Putamen (tissue), 1 donor: ENCODE measurements around the gene CPEB3.
"Not testable (repeated sequence)": the region's sequence is repeated elsewhere in the genome, so short reads cannot be mapped to it uniquely, and the experiment has no call there.

Source experiments
- DNase-seq: peaks from one replicate; pipeline ENCODE4 v3.0.0-alpha.2; 2016; ENCODE audit warnings: low spot score

CPEB3 gene

DNA sequence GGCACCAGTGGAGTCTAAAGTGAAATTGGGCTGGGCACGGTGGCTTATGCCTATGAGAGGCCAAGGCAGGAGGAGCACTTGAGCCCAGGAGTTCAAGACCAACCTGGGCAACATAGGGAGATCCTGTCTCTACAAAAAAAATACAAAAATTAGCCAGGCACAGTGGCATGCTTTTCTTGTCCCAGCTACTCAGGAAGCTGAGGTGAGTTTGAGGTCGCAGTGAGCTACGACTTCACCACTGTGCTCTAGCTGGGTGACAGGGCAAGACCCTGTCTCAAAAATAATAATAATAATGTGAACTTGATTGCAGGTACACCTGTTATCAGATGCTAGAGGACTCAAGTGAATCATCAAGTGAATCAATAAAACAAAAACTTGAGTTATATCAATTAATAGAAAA is 259.3 kb downstream of the CPEB3 start:
- DNase-seq, result no peak

DNA sequence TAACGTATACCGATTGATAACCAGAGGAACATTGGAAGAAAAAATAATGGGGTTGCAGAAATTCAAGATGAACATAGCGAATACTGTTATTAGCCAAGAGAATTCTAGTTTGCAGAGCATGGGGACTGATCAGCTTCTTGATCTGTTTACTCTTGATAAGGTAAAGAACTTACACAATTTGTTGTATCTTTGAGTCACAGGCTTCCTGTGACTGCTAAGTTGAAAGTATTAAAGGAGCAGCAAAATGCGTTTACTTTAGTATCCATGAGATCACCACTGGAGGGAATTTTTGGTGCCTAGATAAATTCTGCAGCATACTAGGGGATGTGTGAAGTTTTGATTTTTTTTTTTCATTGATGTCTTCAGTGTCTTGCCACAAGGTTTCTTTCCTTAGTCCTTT is 263.7 kb downstream of the CPEB3 start:
- no peak for DNase-seq

DNA sequence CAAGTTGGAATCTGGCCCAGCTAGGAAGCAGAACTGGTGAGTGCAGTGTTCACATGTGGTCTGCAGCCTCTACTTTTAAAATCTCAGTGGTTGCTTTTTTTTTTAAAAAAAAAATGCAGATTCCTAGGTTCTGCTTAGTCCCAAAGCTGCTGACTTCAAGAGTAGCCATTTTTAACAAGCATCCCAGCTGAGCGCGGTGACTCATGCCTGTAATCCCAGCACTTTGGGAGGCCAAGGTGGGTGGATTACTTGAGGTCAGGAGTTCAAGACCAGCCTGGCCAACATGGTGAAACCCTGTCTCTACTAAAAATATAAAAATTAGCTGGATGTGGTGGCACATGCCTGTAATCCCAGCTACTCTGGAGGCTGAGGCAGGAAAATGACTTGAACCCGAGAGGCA is 265.5 kb downstream of the CPEB3 start:
- DNase-seq, result not testable (repeated sequence)

DNA sequence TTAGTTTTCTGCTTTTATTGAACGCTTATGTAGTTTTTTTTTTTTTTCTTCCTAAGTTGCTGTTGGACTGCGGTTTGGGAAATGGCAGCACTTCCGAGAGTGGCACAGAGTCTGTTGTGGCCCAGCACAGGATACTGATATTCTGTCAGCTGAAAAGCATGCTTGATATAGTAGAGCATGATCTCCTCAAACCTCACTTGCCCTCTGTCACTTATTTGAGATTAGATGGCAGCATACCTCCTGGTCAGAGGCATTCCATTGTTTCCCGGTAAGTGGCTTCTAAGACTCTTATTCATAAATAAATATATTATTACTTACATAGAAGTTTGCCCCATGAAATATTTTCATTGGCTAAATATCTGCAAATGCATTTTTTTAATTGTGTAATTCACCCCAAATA is 266.2 kb downstream of the CPEB3 start:
- DNase-seq, result no peak

DNA sequence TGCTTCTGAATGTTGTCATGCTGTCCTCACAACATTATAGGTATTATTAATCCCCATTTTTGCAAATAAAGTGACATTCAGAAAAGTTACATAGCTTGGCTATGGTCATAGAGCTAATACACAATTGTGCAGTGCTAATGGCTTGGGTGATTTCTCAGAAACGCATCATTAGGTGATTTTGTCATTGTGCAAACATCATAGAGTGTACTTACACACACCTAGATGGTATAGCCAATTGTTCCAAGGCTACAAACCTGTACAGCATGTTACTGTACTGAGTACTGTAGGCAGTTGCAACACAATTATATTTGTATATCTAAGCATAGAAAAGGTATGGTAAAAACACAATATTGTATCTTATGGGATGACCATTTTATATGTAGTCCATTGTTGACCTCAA is 276.3 kb downstream of the CPEB3 start:
- no peak for DNase-seq

DNA sequence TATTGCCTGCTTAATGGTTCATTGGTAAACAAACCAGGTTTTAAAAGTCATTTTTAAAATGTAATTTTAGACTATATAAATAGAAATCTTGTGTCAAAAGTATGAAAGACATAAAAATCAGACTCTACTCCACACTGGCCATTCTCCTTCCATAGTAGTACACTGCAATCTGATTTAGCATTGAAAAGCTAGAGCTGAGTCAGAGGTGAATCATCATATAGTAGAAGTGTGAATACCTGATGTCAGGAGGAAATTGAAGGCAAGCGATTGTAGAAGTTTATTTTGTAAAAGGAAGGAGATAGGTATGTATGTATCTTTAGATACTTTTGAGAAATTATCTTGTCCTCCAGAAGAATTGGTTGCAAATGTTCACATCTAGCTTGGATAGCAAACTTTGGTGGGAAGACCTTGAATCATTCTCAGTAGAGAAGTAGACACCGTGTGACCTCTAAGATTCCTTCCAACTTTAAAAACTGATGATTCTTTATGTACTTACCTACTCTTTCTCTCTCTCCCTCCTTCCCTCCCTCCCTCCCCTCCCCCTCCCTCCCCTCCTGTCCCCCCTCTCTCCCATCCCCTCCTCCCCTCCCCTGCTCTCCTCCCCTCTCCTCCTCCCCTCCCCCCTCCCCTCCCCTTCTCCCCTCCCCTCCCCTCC is 279.2 kb downstream of the CPEB3 start:
- DNase-seq, result no peak

DNA sequence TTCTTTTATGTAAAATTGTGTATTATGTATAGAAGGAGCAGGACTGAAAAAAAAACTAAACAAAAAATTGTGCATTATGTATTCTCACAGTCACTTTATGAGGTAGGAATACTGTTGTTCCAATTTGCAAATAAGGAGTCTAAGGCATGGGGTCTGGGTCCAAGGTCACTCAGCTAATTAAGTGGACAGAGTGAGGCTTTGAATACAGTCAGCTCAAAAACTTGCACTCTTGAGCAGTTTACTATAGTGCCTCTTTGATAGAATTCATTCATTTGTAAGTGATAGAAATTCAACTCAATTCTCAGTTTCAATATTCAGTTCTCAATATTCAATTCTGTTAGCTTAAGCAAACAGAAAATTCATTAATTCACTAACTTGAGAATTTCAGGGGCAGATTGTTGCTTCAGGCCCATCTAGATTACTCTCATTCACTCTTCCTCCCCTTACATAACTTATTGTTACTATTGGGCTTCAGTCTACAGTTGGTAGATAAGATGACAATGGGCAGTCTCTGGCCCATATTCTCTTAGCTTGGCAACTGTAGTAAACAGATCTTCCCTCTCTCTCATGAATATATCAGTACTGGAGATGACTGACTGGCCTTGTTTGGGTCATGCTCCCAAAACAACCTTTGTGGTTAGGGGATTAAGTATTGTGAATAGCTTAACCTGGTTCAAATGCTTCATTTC is 280.7 kb downstream of the CPEB3 start:
- no peak for DNase-seq

DNA sequence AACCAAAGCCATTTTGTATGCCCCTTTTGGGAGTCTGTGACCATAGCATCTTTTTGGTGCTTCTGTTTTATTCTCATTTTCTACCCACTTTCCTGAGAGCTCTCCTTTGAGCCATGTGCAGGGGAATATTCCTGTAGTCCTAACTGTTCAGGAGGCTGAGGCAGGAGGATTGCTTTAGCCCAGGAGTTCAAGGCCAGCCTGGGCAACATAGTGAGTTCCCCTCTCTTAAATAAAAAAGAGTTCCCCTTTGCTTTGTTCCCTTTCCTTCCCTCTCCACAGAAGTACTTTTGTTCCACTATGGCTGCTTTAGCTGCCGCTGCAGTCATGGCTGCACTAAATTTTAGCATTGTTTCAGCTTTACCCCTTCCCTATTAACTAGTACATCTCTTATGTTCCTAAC is 281.4 kb downstream of the CPEB3 start:
- DNase-seq, result no peak

DNA sequence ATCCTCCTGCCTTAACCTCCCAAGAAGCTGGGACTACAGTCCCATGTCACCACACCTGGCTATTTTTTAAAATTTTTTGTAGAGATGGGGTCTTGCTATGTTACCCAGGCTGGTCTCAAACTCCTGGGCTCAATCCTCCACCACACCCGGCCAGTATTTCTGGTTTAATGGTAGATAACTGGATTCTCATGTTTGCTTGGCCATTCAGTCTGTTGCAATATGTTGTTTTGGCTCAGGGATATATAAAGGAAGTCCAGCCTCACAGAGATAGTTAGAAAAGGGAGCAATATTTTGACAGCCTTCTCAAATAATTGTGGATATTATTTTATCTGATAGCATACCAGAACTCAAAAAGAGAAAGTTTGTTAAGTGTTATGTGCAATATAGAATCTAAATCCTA is 284.9 kb downstream of the CPEB3 start:
- no peak for DNase-seq

DNA sequence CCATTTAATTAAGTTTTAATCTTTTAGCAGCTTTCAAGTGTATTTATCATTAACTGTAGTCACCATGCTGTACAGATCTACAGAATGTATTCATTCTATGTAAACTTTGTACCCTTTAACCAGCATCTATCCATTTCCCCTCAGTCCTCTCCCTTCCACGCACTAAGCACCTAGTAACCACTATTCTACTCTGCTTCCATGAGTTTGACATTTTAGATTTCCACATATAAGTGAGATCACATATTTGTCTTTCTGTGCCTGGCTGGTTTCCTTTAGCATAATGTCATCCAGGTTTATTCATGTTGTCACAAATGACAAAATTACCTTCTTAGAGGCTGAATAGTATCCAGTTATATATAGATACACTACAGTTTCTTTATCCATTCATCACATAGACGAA is 287.6 kb downstream of the CPEB3 start:
- DNase-seq, result no peak

DNA sequence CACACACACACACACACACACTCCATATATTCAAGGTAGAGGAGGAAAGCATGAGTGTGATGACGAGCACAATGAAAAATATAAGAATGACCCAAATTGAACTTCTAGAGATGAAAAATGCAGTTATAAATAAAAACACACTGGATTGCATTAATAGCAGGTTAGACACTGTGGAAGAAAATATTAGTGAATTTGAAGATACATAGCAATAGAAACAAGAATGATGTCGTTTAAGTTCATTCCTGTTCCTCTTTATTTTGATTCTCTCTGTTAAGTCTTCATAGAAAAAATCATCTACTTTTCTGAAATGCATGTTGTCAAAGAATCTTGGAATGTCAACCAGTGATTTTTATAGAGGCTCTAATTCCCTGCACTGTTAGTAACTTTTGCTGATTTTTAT is 288.9 kb downstream of the CPEB3 start:
- no peak for DNase-seq

DNA sequence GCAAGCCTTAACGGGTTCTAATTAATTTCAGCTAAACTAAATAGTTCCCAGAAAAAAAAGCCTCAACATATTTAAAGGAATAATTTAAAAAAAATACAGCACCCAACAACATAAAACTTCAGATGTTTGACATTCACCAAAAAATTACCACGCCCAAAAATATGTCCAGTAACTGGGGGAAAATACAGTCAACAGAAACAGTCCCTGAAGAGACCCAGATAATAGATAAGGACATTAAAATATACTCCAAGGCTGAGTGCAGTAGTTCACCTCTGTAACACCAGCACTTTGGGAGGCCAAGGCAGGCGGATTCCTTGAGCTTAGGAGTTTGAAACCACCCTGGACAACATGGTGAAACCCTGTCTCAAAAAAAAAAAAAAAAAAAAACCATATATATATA is 289.3 kb downstream of the CPEB3 start:
- DNase-seq, result no peak
